ENCODE data around the gene NIBAN1. TPM values are rescaled to one million over a fixed set of nuclear protein-coding genes. Genes with fewer than 3 reads are reported as not detected.
"Not testable (repeated sequence)": the region's sequence is repeated elsewhere in the genome, so short reads cannot be mapped to it uniquely, and the experiment has no call there.

NIBAN1 gene
- total RNA-seq, 1 donor from 2014 or later = 248 TPM

DNA sequence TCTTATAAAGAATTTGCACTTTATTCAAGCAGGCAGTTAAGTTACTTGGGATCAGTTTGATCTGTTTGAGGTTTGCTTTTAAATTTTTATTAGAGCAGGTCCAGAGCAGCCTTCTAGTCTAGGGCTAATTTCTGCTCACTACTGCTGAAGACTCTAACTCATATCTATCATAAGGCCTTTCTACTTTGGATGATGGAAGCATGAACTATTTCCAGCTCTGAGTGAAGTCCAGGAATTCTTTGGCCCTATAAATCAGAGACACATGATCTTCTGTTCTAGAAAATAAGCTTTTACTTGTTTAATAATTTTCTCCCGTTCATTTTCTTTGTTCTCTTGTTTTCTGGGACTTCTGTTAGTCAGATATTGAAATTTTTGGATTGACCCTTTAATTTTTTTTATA lies 14.7 kb downstream of the NIBAN1 start:
- Histone ChIP-seq H3K4me1 (peaks cover 73% of the 10 kb centered on the region), H3K36me3 (peaks cover 4% of the 10 kb centered on the region), H3K4me3 (peak overlapping the region; percentile 39), H3K27ac (replicated peaks) (peak overlapping the region; percentile 91), H3K9me3 (replicated peaks) (no peaks in the 10 kb centered on the region), H3K27me3 (ENCODE audit: low read depth) (no peaks in the 10 kb centered on the region)
- intact Hi-C loops (cut with micrococcal nuclease) = loop anchor here (10.0 kb wide), 1 partner anchor 65 kb away; no protein-coding TSS in a partner anchor
- TF ChIP-seq, protein P1, sequence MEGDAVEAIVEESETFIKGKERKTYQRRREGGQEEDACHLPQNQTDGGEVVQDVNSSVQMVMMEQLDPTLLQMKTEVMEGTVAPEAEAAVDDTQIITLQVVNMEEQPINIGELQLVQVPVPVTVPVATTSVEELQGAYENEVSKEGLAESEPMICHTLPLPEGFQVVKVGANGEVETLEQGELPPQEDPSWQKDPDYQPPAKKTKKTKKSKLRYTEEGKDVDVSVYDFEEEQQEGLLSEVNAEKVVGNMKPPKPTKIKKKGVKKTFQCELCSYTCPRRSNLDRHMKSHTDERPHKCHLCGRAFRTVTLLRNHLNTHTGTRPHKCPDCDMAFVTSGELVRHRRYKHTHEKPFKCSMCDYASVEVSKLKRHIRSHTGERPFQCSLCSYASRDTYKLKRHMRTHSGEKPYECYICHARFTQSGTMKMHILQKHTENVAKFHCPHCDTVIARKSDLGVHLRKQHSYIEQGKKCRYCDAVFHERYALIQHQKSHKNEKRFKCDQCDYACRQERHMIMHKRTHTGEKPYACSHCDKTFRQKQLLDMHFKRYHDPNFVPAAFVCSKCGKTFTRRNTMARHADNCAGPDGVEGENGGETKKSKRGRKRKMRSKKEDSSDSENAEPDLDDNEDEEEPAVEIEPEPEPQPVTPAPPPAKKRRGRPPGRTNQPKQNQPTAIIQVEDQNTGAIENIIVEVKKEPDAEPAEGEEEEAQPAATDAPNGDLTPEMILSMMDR (IDR thresholded peaks at IDR 0.05; ENCODE audit: borderline replicate concordance) = no peak
- no peak for DNase-seq

DNA sequence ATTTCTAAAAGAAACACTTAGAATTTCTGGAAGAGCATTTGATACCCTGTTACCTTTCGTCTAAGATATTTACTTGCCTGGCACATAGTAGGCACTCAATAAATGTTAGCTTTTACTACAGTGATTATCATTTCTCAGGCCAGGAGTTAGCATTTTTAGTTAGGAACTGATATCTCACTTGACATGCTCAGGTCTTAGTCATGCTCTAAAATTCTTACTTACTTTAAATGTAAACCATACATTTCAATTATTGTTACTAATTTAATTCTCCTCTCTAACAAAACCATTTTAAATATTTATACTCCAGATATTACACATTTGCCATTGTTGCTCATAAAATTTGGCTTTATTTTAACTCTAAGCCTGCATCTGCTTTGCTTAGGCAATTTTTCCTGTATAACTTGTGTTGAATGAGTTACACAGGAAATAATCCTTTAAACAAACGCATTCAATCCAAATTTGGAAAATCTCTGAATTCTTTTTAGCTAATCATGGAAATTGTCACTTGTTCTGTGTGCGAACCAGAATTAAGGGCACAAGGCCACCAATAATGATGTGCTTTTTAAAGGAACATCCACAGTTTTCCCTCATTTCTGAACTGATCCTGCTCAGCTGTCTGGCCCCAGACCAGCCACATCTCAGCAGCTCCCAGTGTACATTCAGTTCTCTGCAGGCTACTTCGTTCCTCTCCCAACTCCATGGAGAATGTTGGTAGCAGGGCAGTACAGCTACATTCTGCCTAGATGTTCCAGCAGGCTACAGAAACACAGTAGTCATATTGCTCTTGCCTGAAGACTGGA lies 15.6 kb downstream of the NIBAN1 start:
- TF ChIP-seq, protein P1 (IDR thresholded peaks at IDR 0.05; ENCODE audit: borderline replicate concordance) = no peak
- Histone ChIP-seq H3K4me1 (peaks cover 74% of the 10 kb centered on the region), H3K27ac (replicated peaks) (peak overlapping the region; percentile 91), H3K27me3 (ENCODE audit: low read depth) (no peaks in the 10 kb centered on the region), H3K9me3 (replicated peaks) (no peaks in the 10 kb centered on the region), H3K36me3 (no peaks in the 10 kb centered on the region), H3K4me3 (peak overlapping the region; percentile 39)
- peak; percentile 70 for DNase-seq
- intact Hi-C loops (cut with micrococcal nuclease) = no loop called here

DNA sequence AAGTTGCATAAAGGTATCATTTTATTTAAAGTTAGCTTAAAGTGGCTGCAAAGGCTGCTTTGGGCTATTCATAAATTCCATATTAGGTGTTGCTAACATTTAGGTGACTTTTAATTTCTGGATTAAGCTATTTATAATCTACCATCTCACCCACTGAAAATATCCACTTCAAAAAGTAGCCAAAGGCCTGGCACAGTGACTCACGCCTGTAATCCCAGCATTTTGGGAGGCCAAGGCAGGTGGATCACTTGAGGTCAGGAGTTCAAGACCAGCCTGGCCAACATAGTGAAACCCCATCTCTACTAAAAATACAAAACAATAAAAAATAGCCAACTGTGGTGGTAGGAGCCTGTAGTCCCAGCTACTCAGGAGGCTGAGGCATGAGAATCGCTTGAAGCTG lies 16.4 kb downstream of the NIBAN1 start:
- H3K27ac ChIP-seq (replicated peaks) = peak overlapping the region; percentile 91
- H3K4me1 ChIP-seq = peaks cover 81% of the 10 kb centered on the region
- H3K36me3 ChIP-seq; H3K4me3 ChIP-seq; H3K27me3 ChIP-seq (ENCODE audit: low read depth); intact Hi-C loops (cut with micrococcal nuclease); DNase-seq; H3K9me3 ChIP-seq (replicated peaks): not testable (repeated sequence)

DNA sequence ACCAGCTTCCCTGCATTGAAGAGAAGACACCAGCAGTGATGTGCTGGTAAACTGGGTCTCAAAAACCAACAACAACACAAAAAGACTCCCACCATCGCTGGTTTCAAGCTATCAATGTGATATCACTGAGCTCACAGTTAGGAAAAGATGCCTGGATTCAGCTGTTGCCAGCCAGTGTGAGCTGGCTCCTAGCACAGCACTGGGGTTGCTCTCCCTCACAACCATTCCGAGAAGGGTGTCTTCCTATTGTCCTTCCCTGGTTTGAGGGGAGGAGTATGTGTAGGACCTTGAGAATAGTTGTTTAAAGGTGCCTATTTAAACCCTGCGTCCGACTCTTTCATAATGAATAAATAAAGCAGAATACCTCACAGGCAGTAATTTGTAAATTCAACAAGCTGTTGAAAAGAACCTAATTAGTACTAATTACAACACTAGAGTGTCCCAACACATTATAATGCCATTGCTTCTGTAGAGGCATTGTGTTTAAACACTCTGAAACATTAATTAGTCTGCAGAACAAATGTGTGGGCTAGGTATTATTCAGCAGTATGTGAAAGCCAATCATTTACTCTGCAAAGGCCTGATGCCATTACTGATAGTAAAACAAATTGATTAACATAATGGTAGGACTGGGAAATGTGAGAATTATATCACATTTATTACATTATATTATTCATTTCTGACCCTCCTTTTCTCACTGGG lies 17.2 kb downstream of the NIBAN1 start:
- Histone ChIP-seq H3K4me3 (no peak overlapping the region), H3K27me3 (ENCODE audit: low read depth) (no peaks in the 10 kb centered on the region), H3K27ac (replicated peaks) (peak overlapping the region; percentile 91), H3K9me3 (replicated peaks) (no peaks in the 10 kb centered on the region), H3K36me3 (no peaks in the 10 kb centered on the region), H3K4me1 (peaks cover 79% of the 10 kb centered on the region)
- DNase-seq = no peak
- TF ChIP-seq, protein P1 (IDR thresholded peaks at IDR 0.05; ENCODE audit: borderline replicate concordance) = no peak
- intact Hi-C loops (cut with micrococcal nuclease) = no loop called here

DNA sequence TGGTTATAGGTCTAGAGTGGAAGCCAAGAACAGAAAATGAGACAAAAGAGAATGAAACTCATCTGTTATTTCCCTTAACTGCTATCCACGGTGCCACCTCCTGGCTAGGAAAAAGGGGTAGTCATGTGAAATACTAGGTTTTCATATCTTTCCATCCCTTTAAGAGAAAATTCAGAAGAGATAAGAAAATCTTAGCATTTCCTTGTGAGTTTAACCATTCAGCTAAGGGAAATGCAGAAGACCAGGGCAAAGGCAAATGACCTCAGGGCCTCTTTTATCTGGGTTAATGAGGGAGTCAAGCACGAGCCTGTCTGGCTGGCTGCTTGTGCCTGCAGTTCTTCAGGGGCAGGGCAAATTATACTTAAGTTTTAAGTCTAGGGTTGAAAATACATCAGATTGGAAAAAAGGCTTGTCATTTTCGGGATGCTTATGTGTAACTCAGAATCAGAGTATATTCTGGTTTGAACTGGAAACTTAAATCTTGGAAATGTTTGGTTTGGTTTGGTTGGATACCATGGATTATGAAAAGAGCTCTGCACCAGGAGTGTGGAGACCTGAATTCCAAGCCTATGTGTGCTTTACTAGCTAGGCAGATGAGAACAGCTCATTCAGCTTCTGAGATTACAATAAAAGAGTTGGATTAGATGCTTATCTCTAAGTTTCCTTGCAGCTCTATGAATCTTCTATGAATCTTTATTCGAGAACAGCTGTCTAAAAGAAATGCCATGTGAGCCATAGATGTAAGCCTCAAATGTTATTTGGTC lies 19.9 kb downstream of the NIBAN1 start:
- Histone ChIP-seq H3K27ac (replicated peaks) (peak overlapping the region; percentile 91), H3K9me3 (replicated peaks) (no peaks in the 10 kb centered on the region), H3K36me3 (no peaks in the 10 kb centered on the region), H3K4me3 (no peak overlapping the region), H3K27me3 (ENCODE audit: low read depth) (no peaks in the 10 kb centered on the region), H3K4me1 (peaks cover 91% of the 10 kb centered on the region)
- intact Hi-C loops (cut with micrococcal nuclease) = no loop called here
- DNase-seq = no peak
- TF ChIP-seq, protein P1 (IDR thresholded peaks at IDR 0.05; ENCODE audit: borderline replicate concordance) = no peak
